Testis (tissue), 3 donors: Measurements from ENCODE around the gene SOX2. TPM values are rescaled to one million over a fixed set of nuclear protein-coding genes. Genes with fewer than 3 reads are reported as not detected.

ENCODE experiments used
- polyA plus RNA-seq: library from polyadenylated mRNA; stranded (reverse); fragments of 350-450 nt; fragmentation: Illumina TruSeq; extraction: RNeasy Lipid Tissue Mini Kit (QIAGEN cat#74804); gene quantifications from one replicate; pipeline ENCODE4 v1.2.3, GENCODE V29; 2014; ENCODE audit warnings: low read depth, low replicate concordance; ENCODE audit not compliant: insufficient read depth
- small RNA-seq, 2 donors: library from RNA; depleted of rRNA; stranded (forward); fragments of <200 nt; gene quantifications; one replicate each; pipeline ENCODE3, GENCODE V24; 2016
- total RNA-seq, 2 donors: library from RNA; depleted of rRNA; stranded (reverse); fragments of >200 nt; gene quantifications; one replicate each; pipeline ENCODE4 v1.2.3, GENCODE V29; 2016

The SOX2 gene
- total and polyA plus RNA-seq, 3 donors from 2014 or later: 5.1 to 7.8 (median 7.2) TPM

Small RNAs within 50 kb of the gene (small RNA-seq; reads per million reads assigned to genes)
- 0 reads per million in 2 donors for gene RF01954
